Activated CD4-positive, alpha-beta T cell treated with anti-CD3 and anti-CD28 coated beads, Interleukin-2, Interleukin-4, amounts not matched to agents 100 ng/mL and 50 ng/mL, durations not matched to agents 16 hours and 8 hours (primary cell): ENCODE measurements around the gene FATE1.

Experiments used
- DNase-seq: peaks from one replicate; pipeline ENCODE4 v3.0.0-alpha.2; 2020; ENCODE audit warnings: low spot score

The FATE1 gene

DNA sequence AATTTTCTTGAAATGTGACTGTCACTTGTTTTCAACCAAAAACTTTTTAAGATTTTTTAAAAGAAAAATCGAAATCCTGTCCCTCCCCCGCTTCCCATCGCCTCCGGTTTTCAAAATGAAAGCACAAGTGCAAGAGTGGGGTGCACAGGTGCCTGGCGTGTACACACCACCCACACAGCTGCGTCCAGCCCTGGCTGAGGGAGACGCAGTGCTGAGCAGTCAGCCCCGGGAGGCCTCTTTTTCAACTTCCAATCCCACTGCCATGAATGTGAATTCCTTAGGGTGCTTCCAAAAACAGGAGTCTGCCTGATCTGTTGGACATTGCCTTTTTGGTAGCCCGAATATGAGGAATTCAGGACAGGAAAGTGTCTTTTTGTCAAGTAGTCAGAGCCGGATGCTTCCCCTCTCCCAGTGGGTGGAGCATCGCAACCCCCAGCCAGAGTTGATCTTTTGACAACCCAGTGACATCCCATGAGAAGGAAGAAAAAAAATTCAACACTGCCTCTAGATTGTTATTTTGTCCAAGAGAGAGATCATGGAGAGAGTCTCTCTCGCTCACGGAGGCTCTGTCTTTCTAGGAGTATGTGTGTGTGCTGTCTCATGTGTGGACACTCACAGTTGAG is 11.7 kb upstream of the FATE1 start:
- no peak for DNase-seq

GRCh38 chrX:151708821-151709220 is 7.0 kb upstream of the FATE1 start:
- DNase-seq: no peak

DNA sequence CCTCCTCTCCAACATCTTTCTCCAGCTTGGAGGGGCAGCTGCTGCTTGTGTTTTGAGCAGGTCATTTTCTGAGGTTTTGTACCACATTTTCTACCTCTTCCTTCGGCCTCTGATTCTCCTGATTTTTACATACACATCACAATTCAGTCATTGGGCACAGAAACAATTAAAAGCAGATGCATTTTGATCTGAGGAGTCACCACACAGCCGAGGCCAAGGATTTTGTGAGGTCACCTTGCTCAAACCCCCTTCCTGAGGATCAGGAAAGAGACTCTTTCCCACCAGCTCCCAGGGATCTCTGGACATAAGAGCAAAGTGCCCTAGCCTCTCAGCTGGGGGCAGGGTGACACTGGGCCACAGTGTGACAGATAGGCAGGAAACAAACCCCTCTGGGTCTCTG is 5.4 kb upstream of the FATE1 start:
- no peak for DNase-seq

- no peak for DNase-seq
These were observed 4.7 kb upstream of the FATE1 start for GRCh38 chrX:151711154-151711553.

DNA sequence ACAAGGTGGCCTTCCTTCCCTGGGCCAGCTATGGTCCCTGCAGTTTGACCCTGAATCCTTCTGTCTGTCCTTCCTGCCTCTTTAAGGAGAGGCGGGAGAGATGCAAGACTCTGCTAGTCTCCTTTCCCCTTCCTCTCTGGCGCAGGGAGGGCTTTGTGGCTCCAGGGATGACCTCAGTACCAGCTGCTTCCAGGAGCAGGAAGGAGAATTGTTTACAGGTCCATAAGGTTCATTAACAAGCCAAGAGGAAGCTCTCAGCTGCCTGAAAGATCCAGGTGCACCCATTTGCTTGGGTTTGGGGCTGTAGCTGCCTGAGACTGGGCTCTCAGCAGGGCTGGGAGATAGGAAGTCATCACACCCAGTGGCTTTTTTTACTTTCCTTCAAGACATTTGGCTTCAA is 4.0 kb upstream of the FATE1 start:
- no peak for DNase-seq

DNA sequence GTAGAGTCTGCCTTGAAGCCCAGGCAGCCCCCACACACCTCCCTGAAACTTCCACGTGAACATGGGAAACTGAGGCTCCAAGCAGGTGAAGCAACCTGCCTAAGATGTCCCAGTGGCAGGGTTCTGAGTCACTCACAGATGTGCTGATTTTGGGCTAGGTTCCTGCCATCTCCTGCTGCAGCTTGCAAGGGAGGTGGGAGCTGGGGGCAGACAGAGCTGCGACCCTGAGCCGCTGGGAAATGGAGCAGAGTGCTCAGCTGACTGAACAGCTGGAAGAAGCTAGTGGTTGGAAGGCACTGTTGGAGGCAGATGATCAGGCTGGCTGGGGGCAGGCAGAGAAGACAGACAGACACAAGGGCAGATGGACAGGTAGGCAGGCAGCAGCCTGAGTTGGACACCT is 3.6 kb upstream of the FATE1 start:
- no peak for DNase-seq

- peak; percentile 18 for DNase-seq
These were observed 2.0 kb upstream of the FATE1 start for GRCh38 chrX:151713849-151714248.

- DNase-seq: no peak
These were observed 1.5 kb upstream of the FATE1 start for GRCh38 chrX:151714362-151714761.

DNA sequence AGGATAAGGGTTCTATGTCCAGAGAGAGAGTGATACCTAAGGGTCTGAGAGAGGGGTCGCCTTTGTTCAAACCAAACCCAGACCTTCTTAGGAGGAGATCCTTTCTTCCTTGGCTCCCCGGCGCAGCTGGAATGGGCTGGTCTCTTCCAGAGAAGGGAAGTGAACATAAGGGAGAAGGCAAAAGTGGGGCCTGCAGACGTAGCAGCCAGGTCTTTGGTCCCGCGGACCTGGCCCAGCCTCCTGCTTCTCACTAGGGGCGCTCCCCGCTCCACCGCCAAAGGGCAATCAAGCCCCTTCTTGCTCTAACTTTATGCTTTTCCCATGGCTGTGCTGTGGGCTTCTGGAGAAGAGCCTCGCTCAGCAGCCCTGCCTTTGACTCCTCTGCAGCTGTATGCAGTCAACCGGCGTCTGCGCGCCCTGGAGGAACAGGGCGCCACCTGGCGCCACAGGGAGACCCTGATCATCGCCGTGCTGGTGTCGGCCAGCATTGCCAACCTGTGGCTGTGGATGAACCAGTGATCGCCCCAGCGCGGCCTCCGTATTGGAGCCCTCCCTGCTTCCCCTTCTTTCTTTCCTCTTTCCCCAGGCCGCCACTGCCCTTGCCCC is 6.5 kb downstream of the FATE1 start:
- DNase-seq: no peak

DNA sequence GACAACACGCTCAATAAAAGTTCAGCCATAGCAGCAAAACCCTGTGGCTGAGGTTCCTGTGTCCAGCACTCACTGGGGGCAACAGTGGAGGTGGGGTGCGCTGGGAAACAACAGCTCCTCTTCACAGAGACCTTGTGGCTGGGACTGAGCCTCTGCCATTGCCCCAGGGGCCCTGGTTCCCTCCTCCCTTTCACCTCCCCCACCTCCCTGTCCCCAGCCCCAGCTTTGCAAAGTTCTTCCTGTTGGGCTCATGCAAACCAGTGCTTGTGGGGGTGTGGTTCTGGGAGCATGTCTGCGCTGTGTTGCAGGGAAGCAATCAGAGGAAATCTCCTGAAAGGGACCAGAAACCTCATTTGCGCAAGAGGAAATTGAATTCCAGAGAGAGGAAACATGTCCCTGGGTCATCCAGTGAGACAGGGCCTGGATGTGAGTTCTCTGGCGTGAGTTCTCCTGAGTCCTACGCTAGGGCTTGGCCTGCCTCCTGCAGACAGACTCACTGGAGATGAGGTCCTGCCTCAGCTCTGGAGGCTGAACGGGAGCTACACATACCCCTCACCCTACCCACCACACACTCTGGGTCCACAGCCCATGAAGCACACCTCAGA is 7.4 kb downstream of the FATE1 start:
- no peak for DNase-seq

- DNase-seq: no peak
These were observed 8.9 kb downstream of the FATE1 start for GRCh38 chrX:151724563-151725337.

DNA sequence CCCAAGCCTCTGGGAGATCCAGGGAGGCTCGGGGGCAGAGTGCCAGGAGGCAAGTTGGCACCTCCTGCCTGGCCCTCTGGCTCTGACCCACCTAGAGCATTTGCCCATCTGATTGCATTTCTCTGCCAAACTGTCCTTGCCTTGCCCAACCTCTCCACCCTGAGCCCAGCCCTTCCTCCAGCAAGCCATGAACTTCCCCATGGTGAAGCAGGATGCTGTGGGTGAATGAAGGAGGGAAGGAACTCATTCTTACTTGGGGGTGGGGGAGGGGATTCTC is 9.4 kb downstream of the FATE1 start:
- no peak for DNase-seq

DNA sequence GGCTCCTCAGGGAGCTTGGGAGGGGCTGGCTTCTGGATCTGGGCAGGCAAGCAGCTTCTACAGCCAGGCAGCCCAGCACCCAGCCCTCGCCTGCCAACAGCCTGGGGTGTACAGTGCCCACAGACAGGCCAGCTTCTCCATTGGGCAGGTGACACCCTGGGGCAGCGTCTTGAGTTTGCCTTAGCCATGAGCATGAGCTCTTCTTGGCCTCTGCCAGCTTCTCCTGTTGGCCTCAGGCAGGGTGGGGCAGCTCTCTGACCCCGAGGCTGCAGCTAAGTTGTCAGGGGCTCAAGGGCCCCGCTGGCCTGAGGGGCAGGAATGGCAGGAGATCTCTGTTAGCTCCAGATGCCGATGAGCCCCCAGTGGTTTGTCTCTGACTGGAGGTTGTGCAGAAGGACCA is 10.9 kb downstream of the FATE1 start:
- DNase-seq: no peak

GRCh38 chrX:151727346-151727745 is 11.5 kb downstream of the FATE1 start:
- no peak for DNase-seq

GRCh38 chrX:151729056-151729725 is 13.4 kb downstream of the FATE1 start:
- DNase-seq: no peak

- DNase-seq: no peak
These were observed 18.6 kb downstream of the FATE1 start, which contains the start of gene CNGA2 for GRCh38 chrX:151734446-151734845. CNGA2 (plus strand) TSS chrX:151734746; CDS start chrX:151738484, 3,738 bp downstream.

- no peak for DNase-seq
These were observed 19.4 kb downstream of the FATE1 start for GRCh38 chrX:151735219-151735618.

DNA sequence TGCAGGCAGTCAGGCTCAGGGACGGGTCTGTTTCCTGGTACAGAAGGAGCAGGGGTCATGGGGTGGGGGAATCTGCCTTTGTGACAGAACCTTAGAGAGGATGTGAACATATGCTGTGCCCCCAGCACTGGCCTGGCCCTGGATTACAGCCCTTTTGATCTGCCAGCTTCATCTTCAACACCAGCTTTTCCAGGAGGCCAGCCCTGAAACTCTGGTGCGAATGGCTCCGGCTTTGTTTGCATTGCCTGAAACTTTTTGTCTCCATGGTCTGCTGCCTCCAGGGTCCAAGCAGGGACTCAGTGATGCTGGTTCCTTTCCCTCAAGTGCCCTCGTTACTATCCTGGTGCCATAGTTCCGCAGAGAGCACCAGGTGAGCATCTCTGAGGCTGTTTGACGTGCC is 20.9 kb downstream of the FATE1 start:
- no peak for DNase-seq

GRCh38 chrX:151737494-151737893 is 21.7 kb downstream of the FATE1 start:
- DNase-seq: no peak

DNA sequence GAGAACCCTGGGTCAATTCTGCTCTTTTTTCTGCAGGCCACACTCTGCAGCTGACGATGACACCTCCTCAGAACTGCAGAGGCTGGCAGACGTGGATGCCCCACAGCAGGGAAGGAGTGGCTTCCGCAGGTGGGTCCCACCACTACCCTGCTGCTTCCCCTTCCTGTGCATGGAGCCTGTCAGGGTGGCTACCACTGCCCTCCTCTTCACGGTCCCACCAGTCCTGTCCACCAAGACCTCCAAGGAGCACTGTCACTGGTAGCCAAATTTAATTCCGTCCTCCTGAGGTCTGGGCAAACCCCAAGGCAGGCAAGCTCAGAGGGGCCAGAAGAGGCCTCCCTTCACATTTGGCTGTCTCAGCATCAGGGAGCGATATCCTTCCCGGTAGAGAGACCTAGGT is 22.9 kb downstream of the FATE1 start:
- no peak for DNase-seq

DNA sequence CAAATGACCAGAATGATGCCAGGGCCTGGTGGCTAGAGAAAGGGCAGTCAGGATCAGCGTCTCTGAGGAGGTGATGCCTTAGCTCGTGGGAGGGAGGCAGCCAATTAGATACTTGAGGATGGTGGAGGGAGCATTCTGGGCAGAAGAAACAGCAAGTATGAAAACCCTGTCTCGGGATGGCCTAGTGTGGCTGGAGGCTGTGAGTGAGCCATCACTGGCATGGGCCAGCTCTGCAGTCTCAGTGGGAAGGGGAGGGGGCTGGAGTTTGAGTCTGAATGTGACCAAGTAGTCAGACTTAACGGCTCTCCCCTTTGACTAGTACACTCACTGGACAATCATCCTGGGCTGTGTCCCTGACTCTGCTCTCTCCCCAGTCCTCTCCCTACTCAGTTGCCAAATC is 25.8 kb downstream of the FATE1 start:
- no peak for DNase-seq

DNA sequence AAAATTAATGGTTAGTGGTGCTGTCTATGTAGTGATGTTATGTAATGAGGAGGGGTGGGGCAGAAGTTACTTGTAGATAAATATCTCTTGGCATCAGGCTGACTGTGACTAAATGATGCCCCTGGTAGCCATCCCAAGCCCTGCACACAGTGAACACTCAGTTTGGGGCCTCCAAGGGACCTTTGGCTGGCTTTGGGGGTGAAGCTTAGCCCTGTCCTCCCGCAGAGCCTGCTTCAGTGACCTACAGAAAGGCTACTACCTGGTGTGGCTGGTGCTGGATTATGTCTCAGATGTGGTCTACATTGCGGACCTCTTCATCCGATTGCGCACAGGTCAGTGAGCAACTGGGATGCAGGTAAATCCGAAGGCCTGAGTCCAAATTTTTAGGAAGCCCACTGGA is 26.5 kb downstream of the FATE1 start:
- DNase-seq: no peak
